Dermis lymphatic vessel endothelial cell (primary cell): ENCODE results near the gene MPV17L2. TPM values are rescaled to one million over a fixed set of nuclear protein-coding genes. Genes with fewer than 3 reads are reported as not detected.

Experiments used
- total RNA-seq: library from RNA; depleted of rRNA; stranded (reverse); fragments of >200 nt; gene quantifications from 2 replicates; pipeline ENCODE4 v1.2.1, GENCODE V29; 2014

The MPV17L2 gene
- 4.7 and 6.3 TPM in 2 replicates for total RNA-seq

DNA sequence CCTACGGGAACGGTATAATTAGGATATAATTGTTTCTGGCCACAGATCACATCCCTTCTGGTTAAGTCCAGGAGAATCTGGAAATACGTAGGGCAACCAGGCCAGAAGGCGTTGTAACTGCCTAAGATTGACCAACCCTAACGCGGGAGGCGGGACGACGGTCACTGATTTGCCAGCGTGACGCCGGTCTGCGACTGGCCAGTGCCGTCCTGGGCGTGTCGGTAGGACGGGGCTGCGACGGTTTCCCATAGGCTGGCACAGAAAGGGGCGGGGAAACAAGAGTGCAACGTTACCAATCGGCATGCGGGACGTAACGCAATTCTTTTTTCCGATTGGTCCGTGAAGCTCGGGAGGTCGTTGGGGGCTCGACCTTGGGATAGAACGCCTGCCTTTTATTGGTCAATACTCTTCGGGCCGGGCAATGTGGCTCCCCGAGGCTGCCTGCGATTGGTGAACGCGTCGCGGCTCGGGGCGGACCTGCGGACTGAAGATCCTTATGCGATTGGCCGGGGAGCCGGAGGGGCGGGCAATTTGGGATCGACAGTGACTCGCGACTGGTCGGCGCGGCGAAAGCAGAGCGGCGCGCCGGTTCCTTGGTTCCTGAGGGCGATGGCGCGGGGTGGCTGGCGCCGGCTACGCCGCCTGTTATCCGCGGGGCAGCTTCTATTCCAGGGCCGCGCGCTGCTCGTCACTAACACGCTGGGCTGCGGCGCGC lies at the start of gene MPV17L2:
MPV17L2 (plus strand) TSS at position 546 of the 715 bp plus-strand sequence; CDS start at position 610, 64 bp downstream.

DNA sequence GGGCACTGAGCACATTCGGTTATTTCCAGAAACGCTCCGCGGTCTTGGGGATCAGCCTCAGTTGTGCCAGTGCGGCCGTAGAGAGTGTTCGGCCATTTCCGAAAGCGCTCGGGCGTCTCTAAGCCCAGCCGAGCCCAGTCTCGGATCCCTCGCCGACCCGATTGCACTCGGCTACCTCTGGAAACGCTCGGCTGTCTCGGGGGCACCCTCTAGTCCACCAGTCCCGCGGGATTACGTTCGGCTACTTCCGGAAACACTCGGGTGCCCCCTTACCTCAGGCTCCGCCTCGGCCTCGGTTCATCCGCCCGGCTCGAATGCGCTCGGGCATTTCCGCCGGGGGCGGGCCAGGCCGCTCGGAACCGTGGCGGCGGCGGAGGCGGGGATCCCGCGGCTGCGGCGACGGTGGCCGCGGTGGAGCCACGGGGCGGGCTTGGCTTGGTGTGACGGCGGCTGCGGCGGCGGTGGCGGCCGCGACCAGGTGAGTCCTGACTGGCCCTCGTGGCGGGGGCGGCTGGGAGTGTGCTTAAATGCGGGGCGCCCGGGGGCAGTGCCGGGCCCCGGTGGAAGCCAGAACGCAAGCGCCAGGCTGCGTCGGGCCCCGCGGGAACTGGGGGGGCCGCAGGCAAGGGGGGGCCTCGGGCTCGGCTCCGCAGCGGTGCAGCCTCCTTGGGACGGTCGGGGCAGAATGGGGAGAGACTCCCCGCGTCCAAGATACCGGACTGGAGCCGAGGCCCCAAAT lies 40.0 kb upstream of the MPV17L2 start, which contains the start of gene PIK3R2:
PIK3R2 (plus strand) TSS at position 347 of the 739 bp plus-strand sequence. CDS start 2,717 bp downstream, outside the sequence.

DNA sequence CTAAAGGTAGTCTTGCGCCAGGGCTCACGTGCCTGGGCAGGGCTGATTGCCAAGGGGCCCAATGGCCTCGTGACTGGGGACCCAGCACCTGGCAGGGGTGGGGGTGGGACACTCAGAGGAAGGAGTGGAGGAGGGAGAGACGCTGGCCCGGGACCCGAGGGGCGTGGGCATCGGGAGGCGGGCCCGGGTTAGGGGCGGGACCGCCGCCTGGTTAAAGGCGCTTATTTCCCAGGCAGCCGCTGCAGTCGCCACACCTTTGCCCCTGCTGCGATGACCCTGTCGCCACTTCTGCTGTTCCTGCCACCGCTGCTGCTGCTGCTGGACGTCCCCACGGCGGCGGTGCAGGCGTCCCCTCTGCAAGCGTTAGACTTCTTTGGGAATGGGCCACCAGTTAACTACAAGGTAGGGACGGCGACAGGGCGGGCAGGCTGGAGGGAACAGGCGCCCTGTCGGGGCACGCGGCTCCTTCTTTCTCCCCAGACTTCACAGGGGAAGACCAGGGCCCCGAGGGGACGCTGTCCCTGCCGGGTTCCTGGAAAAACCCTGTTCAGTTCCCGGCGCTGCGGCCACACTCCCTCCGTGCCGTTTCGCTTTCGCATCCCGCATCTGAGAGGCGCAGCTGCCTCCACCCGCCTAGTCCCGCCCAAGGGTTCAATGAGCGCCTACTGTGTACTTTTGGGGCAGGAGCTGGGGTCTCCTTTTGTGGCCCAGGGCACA lies 19.3 kb upstream of the MPV17L2 start, which contains the start of gene IFI30:
IFI30 (plus strand) TSS at position 242 of the 717 bp plus-strand sequence; CDS start at position 271, 29 bp downstream.

DNA sequence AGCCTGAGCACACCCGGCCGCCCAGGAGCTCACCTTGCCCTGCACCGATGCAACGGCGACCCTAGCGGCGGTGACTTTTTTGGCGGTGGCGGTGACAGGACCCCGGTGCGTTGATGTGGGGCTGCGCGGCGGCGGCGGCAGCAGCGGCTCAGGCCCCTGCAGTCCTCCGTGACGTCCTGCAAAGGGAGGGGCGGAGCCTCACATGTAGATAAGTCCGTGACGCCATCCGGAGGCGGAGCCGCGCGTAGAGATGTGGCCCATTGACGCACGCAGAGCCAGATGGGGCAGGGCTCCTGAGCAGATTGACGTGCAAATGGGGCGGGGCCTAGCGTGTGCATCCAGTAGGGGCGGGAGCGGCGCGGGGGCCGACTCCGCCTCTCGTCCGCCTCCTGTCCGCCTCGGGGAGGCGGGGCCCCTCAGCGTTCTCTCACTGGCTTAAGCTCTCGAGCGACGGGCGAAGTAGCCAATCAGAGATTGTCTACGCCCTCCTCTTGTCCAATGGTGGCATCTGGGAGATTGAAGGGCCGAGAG lies 10.9 kb downstream of the MPV17L2 start, which contains the start of gene RAB3A:
RAB3A (minus strand) TSS at position 180 of the 531 bp plus-strand sequence. CDS start 1,302 bp downstream, outside the sequence.

DNA sequence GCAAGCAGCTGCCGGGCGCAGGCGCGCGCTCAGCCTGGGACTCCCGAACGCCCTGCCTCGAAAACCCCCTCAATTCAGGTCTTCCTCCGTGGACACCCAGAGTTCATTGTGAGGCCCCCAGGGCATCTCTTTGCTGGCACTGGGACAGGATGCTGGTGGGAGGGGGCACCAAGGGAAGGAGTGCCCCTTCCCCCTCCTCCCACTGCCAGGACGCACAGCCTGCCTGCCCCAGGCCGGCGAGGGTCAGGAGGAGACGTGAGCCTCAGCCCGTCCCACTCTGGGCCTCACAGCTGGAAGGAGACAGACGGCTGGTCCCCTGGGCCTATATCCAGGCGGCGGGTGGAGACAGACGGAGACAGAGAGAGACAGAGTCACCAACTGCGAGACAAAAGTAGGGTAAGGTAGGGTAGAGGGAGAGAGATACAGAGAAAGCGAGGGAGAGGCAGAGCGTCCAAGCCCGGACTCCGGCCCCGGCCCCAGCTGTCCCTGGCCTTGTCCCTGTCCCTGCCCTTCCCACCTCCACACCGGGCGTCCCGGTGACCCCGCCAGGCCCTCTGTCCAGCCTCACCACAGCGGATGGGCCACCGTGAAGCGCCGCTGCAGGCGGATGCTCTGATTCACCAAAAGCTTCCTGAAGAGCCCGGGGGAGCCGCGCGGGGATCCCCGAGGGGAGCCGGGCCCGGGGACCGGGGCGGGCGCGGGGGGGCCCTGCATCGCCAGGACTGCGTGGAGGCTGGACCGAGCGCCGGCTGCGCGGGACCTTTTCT lies 32.9 kb downstream of the MPV17L2 start, which contains the start of gene PDE4C:
PDE4C (minus strand) TSS at position 737 of the 767 bp plus-strand sequence; CDS start at position 714, 23 bp downstream.

Other genes starting within 250 kb of the MPV17L2 start
- gene KCNN1, start 226.1 kb upstream of the MPV17L2 start, total RNA-seq, result 0.60 TPM in 1 of 2 replicates, not detected in the other
- 98.5 and 111 TPM in 2 replicates for gene ARRDC2, start 185.0 kb upstream of the MPV17L2 start, total RNA-seq
- gene IL12RB1, start 106.3 kb upstream of the MPV17L2 start, total RNA-seq, result 0.26 and 0.33 TPM in 2 replicates
- gene MAST3, start 95.4 kb upstream of the MPV17L2 start, total RNA-seq, result 0.98 and 1.9 TPM in 2 replicates
- 2.1 and 2.5 TPM in 2 replicates for gene PIK3R2, start 40.1 kb upstream of the MPV17L2 start, total RNA-seq
- 4.5 and 9.5 TPM in 2 replicates for gene IFI30, start 19.4 kb upstream of the MPV17L2 start, total RNA-seq
- gene RAB3A, start 10.8 kb downstream of the MPV17L2 start, total RNA-seq, result 0.34 and 0.76 TPM in 2 replicates
- gene PDE4C, start 33.2 kb downstream of the MPV17L2 start, total RNA-seq, result 0.09 TPM in 1 of 2 replicates, not detected in the other
- 0.09 and 0.22 TPM in 2 replicates for gene IQCN, start 81.2 kb downstream of the MPV17L2 start, total RNA-seq
- 58.0 and 102 TPM in 2 replicates for gene JUND, start 88.4 kb downstream of the MPV17L2 start, total RNA-seq
- 88.9 and 94.1 TPM in 2 replicates for gene LSM4, start 129.9 kb downstream of the MPV17L2 start, total RNA-seq
- 19.6 and 21.7 TPM in 2 replicates for gene PGPEP1, start 147.4 kb downstream of the MPV17L2 start, total RNA-seq
- gene GDF15, start 192.9 kb downstream of the MPV17L2 start, total RNA-seq, result 50.7 and 51.2 TPM in 2 replicates
- gene LRRC25, start 204.4 kb downstream of the MPV17L2 start, total RNA-seq, result not detected in 2 replicates
- 32.9 and 36.8 TPM in 2 replicates for gene SSBP4, start 226.2 kb downstream of the MPV17L2 start, total RNA-seq
- 45.5 and 46.1 TPM in 2 replicates for gene ISYNA1, start 244.9 kb downstream of the MPV17L2 start, total RNA-seq